GM23248 (cell line): ENCODE results near the gene CAMLG.
"Not testable (repeated sequence)": the region's sequence is repeated elsewhere in the genome, so short reads cannot be mapped to it uniquely, and the experiment has no call there.

ENCODE experiments used
- EZH2 ChIP-seq: fragments of 200-600 bp; sonication (generic); IDR thresholded peaks from 2 replicates; pipeline ENCODE4 v1.6.1; 2018; ENCODE audit warnings: antibody characterized with exemption, mild to moderate bottlenecking; ENCODE audit not compliant: insufficient read depth, poor library complexity, severe bottlenecking
- EZH2phosphoT487 ChIP-seq: fragments of 200-600 bp; sonication (generic); IDR thresholded peaks from 2 replicates; pipeline ENCODE4 v1.6.1; 2018; ENCODE audit warnings: antibody characterized with exemption, moderate library complexity, mild to moderate bottlenecking, low read depth; ENCODE audit not compliant: insufficient read depth

GRCh38 chr5:134715466-134715865 lies 22.9 kb upstream of the CAMLG start:
- not testable (repeated sequence) for TF ChIP-seq EZH2, EZH2phosphoT487
